Amniotic epithelial cell (primary cell): ENCODE data around the gene KCNQ1OT1.

Experiments
- DNase-seq: peaks from one replicate; pipeline ENCODE4 v3.0.0-alpha.2; 2010; ENCODE audit warnings: low read depth

KCNQ1OT1 gene

GRCh38 chr11:2737226-2737590 lies 37.4 kb upstream of the KCNQ1OT1 start:
- peak; percentile 25 for DNase-seq

GRCh38 chr11:2736577-2737225 lies 36.9 kb upstream of the KCNQ1OT1 start:
- no peak for DNase-seq

DNA sequence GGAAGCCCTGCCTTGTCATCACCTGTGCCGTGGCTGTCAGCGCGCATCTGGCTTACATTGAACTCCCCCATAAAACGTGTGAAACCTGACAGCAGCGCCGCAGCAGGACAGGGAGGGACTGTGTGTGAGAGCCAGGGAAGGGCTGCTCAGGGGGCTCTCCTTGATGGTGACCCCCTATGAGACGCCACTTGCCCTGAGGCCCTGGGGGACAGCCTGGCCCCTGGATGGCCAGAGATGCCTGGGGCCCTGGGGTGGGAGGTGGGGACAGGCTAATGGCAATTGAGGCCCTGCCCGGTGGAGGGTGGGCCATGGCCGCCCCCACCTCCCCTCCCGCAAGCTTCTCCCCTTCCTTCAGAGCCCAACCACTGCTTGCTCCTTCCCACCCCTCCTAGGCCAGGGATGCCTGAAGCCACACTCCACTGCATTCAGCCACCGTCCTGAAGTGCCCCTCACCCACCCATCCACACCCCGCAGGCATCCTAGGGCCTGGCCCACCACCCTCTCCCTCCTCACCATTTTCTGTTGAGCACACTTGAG lies 35.3 kb upstream of the KCNQ1OT1 start:
- DNase-seq, result no peak

- DNase-seq, result peak; percentile 66
These were observed 34.6 kb upstream of the KCNQ1OT1 start for GRCh38 chr11:2734181-2735052.

GRCh38 chr11:2732940-2733628 lies 33.3 kb upstream of the KCNQ1OT1 start:
- no peak for DNase-seq

GRCh38 chr11:2732261-2732939 lies 32.6 kb upstream of the KCNQ1OT1 start:
- DNase-seq, result no peak

GRCh38 chr11:2731130-2732125 lies 31.6 kb upstream of the KCNQ1OT1 start:
- no peak for DNase-seq

GRCh38 chr11:2730272-2731129 lies 30.7 kb upstream of the KCNQ1OT1 start:
- no peak for DNase-seq

GRCh38 chr11:2729841-2730240 lies 30.0 kb upstream of the KCNQ1OT1 start:
- DNase-seq, result no peak

- DNase-seq, result no peak
These were observed 29.0 kb upstream of the KCNQ1OT1 start for GRCh38 chr11:2728663-2729332.

- DNase-seq, result no peak
These were observed 28.4 kb upstream of the KCNQ1OT1 start for GRCh38 chr11:2728128-2728662.

DNA sequence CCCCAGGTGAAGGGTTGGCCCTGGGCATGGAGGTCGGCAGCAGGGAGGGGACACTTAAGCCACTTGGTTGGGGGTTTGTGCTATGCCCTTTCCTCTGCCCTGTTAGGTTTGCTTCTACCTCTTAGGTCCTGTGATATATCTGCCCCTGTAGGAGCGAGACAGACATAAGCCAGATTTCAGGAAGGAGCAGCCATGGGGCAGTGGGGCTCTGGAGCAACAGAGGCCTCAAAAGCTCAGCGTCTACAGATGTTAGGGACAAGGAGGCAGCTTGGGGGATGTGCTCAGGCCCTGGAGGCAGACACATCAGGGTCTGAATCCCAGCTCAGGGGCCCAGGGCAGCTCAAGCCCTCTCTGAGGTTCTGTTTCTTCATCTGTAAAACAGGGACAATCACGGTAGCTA lies 27.2 kb upstream of the KCNQ1OT1 start:
- peak; percentile 17 for DNase-seq

- peak; percentile 82 for DNase-seq
These were observed 25.8 kb upstream of the KCNQ1OT1 start for GRCh38 chr11:2725368-2726300.

DNA sequence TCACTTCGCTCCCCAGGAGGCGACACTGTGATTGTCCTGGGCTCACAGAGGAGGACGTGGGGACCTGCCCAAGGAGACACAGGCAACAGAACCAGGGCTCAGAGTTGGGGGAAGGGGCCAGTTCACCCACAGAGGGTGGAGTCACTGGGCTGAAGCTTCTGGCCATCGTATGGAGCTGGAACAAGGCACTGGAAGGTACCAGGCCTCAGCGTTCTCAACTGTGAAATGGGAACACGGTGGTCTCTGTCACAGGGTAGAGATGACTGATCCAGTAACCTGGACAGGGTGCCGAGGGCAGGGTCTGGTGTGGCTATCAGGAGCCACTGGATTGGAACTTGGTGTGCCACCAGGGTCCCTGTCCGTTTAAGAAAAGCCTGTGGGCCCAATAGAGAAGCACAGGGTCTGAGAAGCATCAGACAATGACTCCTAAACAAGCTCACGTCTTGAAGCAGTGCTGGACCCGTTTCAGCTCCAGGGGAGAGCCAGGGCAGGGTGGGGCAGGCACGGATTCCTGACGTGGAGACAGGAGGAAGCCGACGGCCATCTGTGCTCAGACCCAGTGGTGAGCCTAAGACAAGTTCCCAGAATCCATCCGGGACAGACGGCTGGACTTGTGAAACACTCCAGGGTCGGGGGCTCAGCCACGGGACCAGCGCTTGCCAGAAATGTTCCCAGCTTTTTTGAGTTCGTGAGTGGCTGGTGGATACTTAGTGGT lies 25.0 kb upstream of the KCNQ1OT1 start:
- peak; percentile 27 for DNase-seq

DNA sequence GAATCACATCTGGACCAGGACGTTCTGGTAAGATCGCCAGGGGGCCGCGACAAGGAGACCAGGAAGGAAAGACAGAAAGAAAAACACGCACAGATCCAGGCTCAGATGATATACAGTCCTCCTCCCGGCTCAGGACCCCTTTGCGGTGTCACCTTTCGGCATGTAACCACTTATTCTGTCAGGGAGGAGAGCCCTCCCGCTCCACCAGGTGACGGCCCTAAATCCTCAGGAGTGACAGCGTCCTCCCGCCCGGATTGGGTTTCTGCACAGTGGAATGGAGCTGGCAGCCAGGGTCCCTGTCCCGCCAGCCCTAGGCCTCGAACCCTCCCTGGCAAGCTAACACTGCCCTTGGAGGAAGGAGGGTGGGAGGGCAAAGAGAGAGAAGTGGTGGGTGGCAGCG lies 24.3 kb upstream of the KCNQ1OT1 start:
- no peak for DNase-seq

DNA sequence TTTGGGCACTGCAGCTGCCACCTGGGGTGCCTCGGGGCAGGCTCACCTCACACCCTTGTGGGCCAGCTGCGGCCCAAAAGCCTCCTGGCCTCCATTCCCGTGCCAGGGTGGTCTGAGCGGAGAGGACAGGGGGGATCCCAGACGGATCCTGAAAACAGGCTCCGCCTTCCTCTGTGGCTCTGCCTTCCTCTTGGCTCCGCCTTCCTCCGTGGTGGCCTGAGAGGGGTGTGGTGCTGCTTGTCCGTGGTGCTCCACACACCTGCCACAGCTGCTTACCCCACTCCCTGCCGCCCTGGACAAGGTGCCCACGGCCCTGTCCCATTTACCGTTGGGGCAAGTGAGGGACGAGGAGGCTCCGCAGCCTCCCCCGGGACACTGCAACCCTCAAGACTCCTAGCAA lies 23.2 kb upstream of the KCNQ1OT1 start:
- DNase-seq, result no peak

GRCh38 chr11:2721210-2721916 lies 21.6 kb upstream of the KCNQ1OT1 start:
- DNase-seq, result no peak
